PC-3 (cell line): Measurements from ENCODE around the gene MED4. TPM values are rescaled to one million over a fixed set of nuclear protein-coding genes. Genes with fewer than 3 reads are reported as not detected.

ENCODE experiments used
- ATAC-seq: fragments of 200-7000 bp; cut with Tn5 transposase; 2 replicates; pipeline ENCODE4 v1.9.1; 2020; ENCODE audit warnings: mild to moderate bottlenecking, moderate library complexity
- BruUV-seq: library from RNA; stranded (reverse); fragments of 400-500 nt; replicated peaks from 2 replicates; lab custom pipeline; 2021; lab: Mats Ljungman, UMichigan
- CTCF ChIA-PET: fragments of 300-600 bp; sonication (Branson Sonifier 250); formaldehyde crosslinking; loops from one replicate; lab custom pipeline; 2022; ENCODE audit warnings: antibody characterized with exemption; lab: Charles Lee
- POLR2A ChIA-PET: fragments of 300-600 bp; sonication (Branson Sonifier 250); formaldehyde crosslinking; loops from one replicate; lab custom pipeline; 2022; ENCODE audit warnings: antibody characterized with exemption; ENCODE audit not compliant: unreplicated experiment; lab: Charles Lee
- DNase-seq: peaks from one replicate; pipeline ENCODE4 v3.0.0-alpha.2; 2015
- H2AFZ ChIP-seq: fragments of 300-600 bp; sonication (generic); 2 replicates; pipeline ENCODE4 v1.6.0; 2016; ENCODE audit warnings: antibody characterized with exemption, low read length
- H3F3A ChIP-seq: fragments of 300-600 bp; sonication (generic); one replicate; pipeline ENCODE4 v1.6.0; 2017; ENCODE audit warnings: antibody characterized with exemption, low read length, control low read depth, mild to moderate bottlenecking; ENCODE audit not compliant: unreplicated experiment
- H3K27ac ChIP-seq: fragments of 300-600 bp; sonication (generic); 2 replicates; pipeline ENCODE4 v1.5.1; 2016; ENCODE audit warnings: mild to moderate bottlenecking, low read length
- H3K27me3 ChIP-seq: fragments of 300-600 bp; sonication (generic); 2 replicates; pipeline ENCODE4 v1.6.1; 2016; ENCODE audit warnings: low read length, mixed read lengths
- H3K36me3 ChIP-seq: fragments of 300-600 bp; sonication (generic); 2 replicates; pipeline ENCODE4 v1.6.1; 2016; ENCODE audit warnings: low read depth, mixed run types, low read length, mixed read lengths
- H3K4me1 ChIP-seq: fragments of 300-600 bp; sonication (generic); 2 replicates; pipeline ENCODE4 v1.5.1; 2016; ENCODE audit warnings: low read length; ENCODE audit not compliant: insufficient read depth
- H3K4me2 ChIP-seq: fragments of 300-600 bp; sonication (generic); 2 replicates; pipeline ENCODE4 v1.6.0; 2016; ENCODE audit warnings: low read length
- H3K4me3 ChIP-seq: fragments of 300-600 bp; sonication (generic); 2 replicates; pipeline ENCODE4 v1.5.1; 2016; ENCODE audit warnings: mild to moderate bottlenecking, low read length, mixed read lengths
- H3K79me2 ChIP-seq: fragments of 300-600 bp; sonication (generic); 2 replicates; pipeline ENCODE4 v1.6.1; 2017; ENCODE audit warnings: low read length, mixed read lengths
- H3K9ac ChIP-seq: fragments of 300-600 bp; sonication (generic); 2 replicates; pipeline ENCODE4 v1.6.0; 2016; ENCODE audit warnings: mild to moderate bottlenecking, low read length
- H3K9me2 ChIP-seq: fragments of 300-600 bp; sonication (generic); replicated peaks from 2 replicates; pipeline ENCODE4 v1.6.1; 2016; ENCODE audit warnings: mixed run types, low read length, mixed read lengths
- H3K9me3 ChIP-seq: fragments of 300-600 bp; sonication (generic); 2 replicates; pipeline ENCODE4 v1.6.1; 2016; ENCODE audit warnings: low read length, mixed read lengths
- H4K20me1 ChIP-seq: fragments of 300-600 bp; sonication (generic); 2 replicates; pipeline ENCODE4 v1.6.1; 2016; ENCODE audit warnings: low read length, mixed read lengths
- CTCF ChIP-seq: fragments of 300-600 bp; sonication (generic); conservative IDR thresholded peaks from 2 replicates; pipeline ENCODE4 v1.5.1; 2017; ENCODE audit warnings: antibody characterized with exemption, low read depth, mild to moderate bottlenecking, low read length
- EZH2 ChIP-seq: fragments of 300-600 bp; sonication (generic); IDR thresholded peaks from one replicate; pipeline ENCODE4 v1.6.1; 2017; ENCODE audit warnings: antibody characterized with exemption, mild to moderate bottlenecking, low read length; ENCODE audit not compliant: unreplicated experiment
- EZH2phosphoT487 ChIP-seq: fragments of 300-600 bp; sonication (generic); IDR thresholded peaks from 2 replicates; pipeline ENCODE4 v1.6.1; 2018; ENCODE audit warnings: mild to moderate bottlenecking, antibody characterized with exemption, low read length, borderline replicate concordance
- intact Hi-C: fragments of 100-400 bp; cut with micrococcal nuclease; formaldehyde crosslinking; loops from 2 replicates; pipeline ENCODE4 v1.9.0; 2023
- total RNA-seq: library from RNA; depleted of rRNA; stranded (reverse); fragments of >200 nt; gene quantifications from 2 replicates; pipeline ENCODE4 v1.2.3, GENCODE V29; 2014

Gene MED4
- total RNA-seq, 1 experiment from 2014 or later, result 19.0 TPM

GRCh38 chr13:48131533-48131932 lies 36.6 kb upstream of the MED4 start:
- H2AFZ ChIP-seq, result no peak overlapping the region
- H4K20me1 ChIP-seq, result no peaks in the 10 kb centered on the region
- H3K9me3 ChIP-seq, result no peaks in the 10 kb centered on the region
- no peaks in the 10 kb centered on the region for H3K79me2 ChIP-seq
- no peak overlapping the region for H3K4me2 ChIP-seq
- no TSS peak for BruUV-seq
- H3K36me3 ChIP-seq, result no peaks in the 10 kb centered on the region
- DNase-seq (no peak), ATAC-seq (no peak)
- ChIA-PET POLR2A (no interaction called here), CTCF (no interaction called here)
- intact Hi-C loops, result loop anchor here (5.0 kb wide), 1 partner anchor 201 kb away; no protein-coding TSS in a partner anchor
- no peak for TF ChIP-seq CTCF
- TF ChIP-seq EZH2phosphoT487, result no peak
- no peak for TF ChIP-seq EZH2
- no peak overlapping the region for H3K4me3 ChIP-seq
- no peak overlapping the region for H3K27ac ChIP-seq
- no peaks in the 10 kb centered on the region for H3K27me3 ChIP-seq
- no peaks in the 10 kb centered on the region for H3K4me1 ChIP-seq
- no peaks in the 10 kb centered on the region for H3F3A ChIP-seq
- no peaks in the 10 kb centered on the region for H3K9me2 ChIP-seq
- no peak overlapping the region for H3K9ac ChIP-seq

- H3K27me3 ChIP-seq, result no peaks in the 10 kb centered on the region
- H3K4me3 ChIP-seq, result no peak overlapping the region
- no peaks in the 10 kb centered on the region for H4K20me1 ChIP-seq
- BruUV-seq, result no TSS peak
- H3K36me3 ChIP-seq, result no peaks in the 10 kb centered on the region
- H3K4me2 ChIP-seq, result no peak overlapping the region
- POLR2A ChIA-PET, result no interaction called here
- CTCF ChIA-PET, result interaction anchor here (0.6 kb wide), 2 partner anchors 29 to 642 kb away, joined by 3 read pairs; no protein-coding TSS in a partner anchor
- TF ChIP-seq EZH2 (no peak), CTCF (peak; percentile 68)
- DNase-seq (peak; percentile 66), ATAC-seq (peak; percentile 73)
- H3K27ac ChIP-seq, result no peak overlapping the region
- H3F3A ChIP-seq, result no peaks in the 10 kb centered on the region
- H3K9me3 ChIP-seq, result no peaks in the 10 kb centered on the region
- no peaks in the 10 kb centered on the region for H3K4me1 ChIP-seq
- intact Hi-C loops, result loop anchor here (2.0 to 5.0 kb wide), 3 partner anchors 106 to 640 kb away; partner anchors contain the start of gene ITM2B
- H3K9me2 ChIP-seq, result no peaks in the 10 kb centered on the region
- H3K9ac ChIP-seq, result no peak overlapping the region
- no peak overlapping the region for H2AFZ ChIP-seq
- no peaks in the 10 kb centered on the region for H3K79me2 ChIP-seq
Observed at GRCh38 chr13:48126944-48127830, 32.3 kb upstream of the MED4 start.

- Histone ChIP-seq H3K27ac (no peak overlapping the region), H4K20me1 (no peaks in the 10 kb centered on the region), H3K9ac (no peak overlapping the region), H3F3A (no peaks in the 10 kb centered on the region), H3K4me3 (no peak overlapping the region), H3K27me3 (no peaks in the 10 kb centered on the region), H3K79me2 (no peaks in the 10 kb centered on the region), H3K9me2 (no peaks in the 10 kb centered on the region), H3K4me1 (no peaks in the 10 kb centered on the region), H3K36me3 (no peaks in the 10 kb centered on the region), H3K9me3 (no peaks in the 10 kb centered on the region), H2AFZ (no peak overlapping the region), H3K4me2 (no peak overlapping the region)
- no TSS peak for BruUV-seq
- TF ChIP-seq CTCF (no peak), EZH2phosphoT487 (no peak), EZH2 (no peak)
- DNase-seq (no peak), ATAC-seq (no peak)
- POLR2A ChIA-PET, result no interaction called here
- intact Hi-C loops, result loop anchor here (2.0 to 5.0 kb wide), 3 partner anchors 107 to 641 kb away; partner anchors contain the start of gene ITM2B
- CTCF ChIA-PET, result no interaction called here
Observed at GRCh38 chr13:48125794-48126228, 30.9 kb upstream of the MED4 start.
